ENCODE results near the gene PCNX2.

PCNX2 gene

GRCh38 chr1:233061265-233061664 lies 234.3 kb downstream of the PCNX2 start:
- DNase-seq (ENCODE audit: low read depth in 2 of 2): no peak

GRCh38 chr1:233060461-233060994 lies 235.0 kb downstream of the PCNX2 start:
- DNase-seq (ENCODE audit: low read depth in 2 of 2): no peak

- DNase-seq (ENCODE audit: low read depth in 2 of 2): no peak
These were observed 237.7 kb downstream of the PCNX2 start for GRCh38 chr1:233057836-233058235.

GRCh38 chr1:233055879-233056641 lies 239.5 kb downstream of the PCNX2 start:
- no peak for DNase-seq (ENCODE audit: low read depth in 2 of 2)

GRCh38 chr1:233045588-233045987 lies 249.9 kb downstream of the PCNX2 start:
- DNase-seq (ENCODE audit: low read depth in 2 of 2): no peak

GRCh38 chr1:233042834-233043233 lies 252.7 kb downstream of the PCNX2 start:
- no peak for DNase-seq (ENCODE audit: low read depth in 2 of 2)

GRCh38 chr1:233040494-233040893 lies 255.0 kb downstream of the PCNX2 start:
- DNase-seq (ENCODE audit: low read depth in 2 of 2): no peak

- DNase-seq (ENCODE audit: low read depth in 2 of 2): no peak
These were observed 256.9 kb downstream of the PCNX2 start for GRCh38 chr1:233038581-233038980.

- no peak for DNase-seq (ENCODE audit: low read depth in 2 of 2)
These were observed 257.7 kb downstream of the PCNX2 start for GRCh38 chr1:233037843-233038242.

GRCh38 chr1:233034836-233035235 lies 260.7 kb downstream of the PCNX2 start:
- no peak for DNase-seq (ENCODE audit: low read depth in 2 of 2)

- no peak for DNase-seq (ENCODE audit: low read depth in 2 of 2)
These were observed 262.2 kb downstream of the PCNX2 start for GRCh38 chr1:233033361-233033760.

GRCh38 chr1:233032916-233033315 lies 262.6 kb downstream of the PCNX2 start:
- no peak for DNase-seq (ENCODE audit: low read depth in 2 of 2)

- no peak for DNase-seq (ENCODE audit: low read depth in 2 of 2)
These were observed 264.0 kb downstream of the PCNX2 start for GRCh38 chr1:233031521-233031920.

GRCh38 chr1:233027046-233027445 lies 268.5 kb downstream of the PCNX2 start:
- no peak for DNase-seq (ENCODE audit: low read depth in 2 of 2)

- DNase-seq (ENCODE audit: low read depth in 2 of 2): no peak
These were observed 270.0 kb downstream of the PCNX2 start for GRCh38 chr1:233025567-233025966.

GRCh38 chr1:233025157-233025556 lies 270.4 kb downstream of the PCNX2 start:
- DNase-seq (ENCODE audit: low read depth in 2 of 2): no peak

GRCh38 chr1:233024199-233024598 lies 271.3 kb downstream of the PCNX2 start:
- no peak for DNase-seq (ENCODE audit: low read depth in 2 of 2)

- DNase-seq (ENCODE audit: low read depth in 2 of 2): no peak
These were observed 273.3 kb downstream of the PCNX2 start for GRCh38 chr1:233022246-233022645.

GRCh38 chr1:233020426-233020825 lies 275.1 kb downstream of the PCNX2 start:
- no peak for DNase-seq (ENCODE audit: low read depth in 2 of 2)

- DNase-seq (ENCODE audit: low read depth in 2 of 2): no peak
These were observed 275.7 kb downstream of the PCNX2 start for GRCh38 chr1:233019778-233020325.

- DNase-seq (ENCODE audit: low read depth in 2 of 2): no peak
These were observed 276.4 kb downstream of the PCNX2 start for GRCh38 chr1:233019083-233019482.

GRCh38 chr1:233016798-233017197 lies 278.7 kb downstream of the PCNX2 start:
- DNase-seq (ENCODE audit: low read depth in 2 of 2): no peak

GRCh38 chr1:233015965-233016364 lies 279.6 kb downstream of the PCNX2 start:
- DNase-seq (ENCODE audit: low read depth in 2 of 2): no peak

Measured in stimulated activated CD8-positive, alpha-beta memory T cell treated with anti-CD3 and anti-CD28 coated beads, Interleukin-15, amount 100 ng/mL, for 4 hours (primary cell).